ENCODE measurements around the gene SKA3. TPM values are rescaled to one million over a fixed set of nuclear protein-coding genes. Genes with fewer than 3 reads are reported as not detected.
A peak's percentile ranks its signal among the peaks of the same experiment; 100 is the strongest.

SKA3 gene
- polyA plus RNA-seq, 1 of the 3 experiments (the other 2 are of a cell fraction), result 5.9 TPM

- H3K9me3 ChIP-seq, result no peaks in the 10 kb centered on the region
- no peak overlapping the region for H3K4me3 ChIP-seq (ENCODE audit: low read depth in 2 of 2, low read length in 1 of 2)
- H2AFZ ChIP-seq (ENCODE audit: low read depth), result peak overlapping the region; percentile 87
- H3F3A ChIP-seq (replicated peaks; ENCODE audit: insufficient read depth), result peaks cover 12% of the 10 kb centered on the region
- H3K4me2 ChIP-seq, result peak overlapping the region; percentile 14
- no peaks in the 10 kb centered on the region for H4K20me1 ChIP-seq (ENCODE audit: insufficient read depth)
- ChIA-PET POLR2A (no interaction called here), CTCF (no interaction called here)
- H3K36me3 ChIP-seq (replicated peaks in 1 of 2; ENCODE audit: control insufficient read depth in 1 of 2, insufficient read depth in 2 of 2, low read length in 1 of 2), result no peaks in the 10 kb centered on the region
- H3K9me2 ChIP-seq, result no peaks in the 10 kb centered on the region
- TF ChIP-seq, protein P1, sequence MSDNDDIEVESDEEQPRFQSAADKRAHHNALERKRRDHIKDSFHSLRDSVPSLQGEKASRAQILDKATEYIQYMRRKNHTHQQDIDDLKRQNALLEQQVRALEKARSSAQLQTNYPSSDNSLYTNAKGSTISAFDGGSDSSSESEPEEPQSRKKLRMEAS (IDR thresholded peaks at IDR 0.05; ENCODE audit: low read depth), result peak; percentile 44; the same call in 1 of the 2 replicates
- peak; percentile 73; the same call in 1 of the 2 replicates for TF ChIP-seq FOXM1 (IDR thresholded peaks at IDR 0.05; ENCODE audit: low read depth)
- TF ChIP-seq MEF2A (IDR thresholded peaks at IDR 0.05; ENCODE audit: borderline replicate concordance, low read depth), result no peak
- TF ChIP-seq GABPA (IDR thresholded peaks at IDR 0.05; ENCODE audit: low read depth), result no peak
- no peak for TF ChIP-seq FOSL2 (IDR thresholded peaks at IDR 0.05; ENCODE audit: borderline replicate concordance, low read depth)
- TF ChIP-seq EP300 (IDR thresholded peaks at IDR 0.05; ENCODE audit: borderline replicate concordance in 1 of 2, low read depth in 1 of 2, low read length in 1 of 2), result peak in 1 of 2 experiments; percentile 20; a peak in 1 of 4 replicates
- TF ChIP-seq TCF12 (IDR thresholded peaks at IDR 0.05), result peak; percentile 20; the same call in 1 of the 2 replicates
- TF ChIP-seq FOXJ3 (CRISPR knock-in tag; IDR thresholded peaks at IDR 0.05), result no peak
- TF ChIP-seq JUND (IDR thresholded peaks at IDR 0.05), result peak; percentile 41; the same call in 1 of the 2 replicates
- TF ChIP-seq CTCF (IDR thresholded peaks at IDR 0.05), result no peak
- peak overlapping the region in 1 of 2 experiments; percentile 67; a peak in 2 of 4 replicates for H3K27ac ChIP-seq (ENCODE audit: low read depth in 2 of 2, low read length in 1 of 2)
- DNase-seq, result no peak
- H3K27me3 ChIP-seq (ENCODE audit: insufficient read depth), result no peaks in the 10 kb centered on the region
- H3K4me1 ChIP-seq (ENCODE audit: control insufficient read depth in 1 of 2, insufficient read depth in 2 of 2, low read depth in 1 of 2, low read length in 1 of 2), result peaks cover 0 to 11% of the 10 kb centered on the region in 2 experiments; a peak in 2 of 4 replicates
- no peaks in the 10 kb centered on the region for H3K79me2 ChIP-seq (ENCODE audit: insufficient read depth)
- WGBS (ENCODE audit: low lambda C conversion rate), result 40% methylated on average over 4 of the region's 4 CpGs
- peak overlapping the region; percentile 46; the same call in 1 of the 2 replicates for H3K9ac ChIP-seq
Observed at GRCh38 chr13:21106089-21106488, 70.3 kb downstream of the SKA3 start.

DNA sequence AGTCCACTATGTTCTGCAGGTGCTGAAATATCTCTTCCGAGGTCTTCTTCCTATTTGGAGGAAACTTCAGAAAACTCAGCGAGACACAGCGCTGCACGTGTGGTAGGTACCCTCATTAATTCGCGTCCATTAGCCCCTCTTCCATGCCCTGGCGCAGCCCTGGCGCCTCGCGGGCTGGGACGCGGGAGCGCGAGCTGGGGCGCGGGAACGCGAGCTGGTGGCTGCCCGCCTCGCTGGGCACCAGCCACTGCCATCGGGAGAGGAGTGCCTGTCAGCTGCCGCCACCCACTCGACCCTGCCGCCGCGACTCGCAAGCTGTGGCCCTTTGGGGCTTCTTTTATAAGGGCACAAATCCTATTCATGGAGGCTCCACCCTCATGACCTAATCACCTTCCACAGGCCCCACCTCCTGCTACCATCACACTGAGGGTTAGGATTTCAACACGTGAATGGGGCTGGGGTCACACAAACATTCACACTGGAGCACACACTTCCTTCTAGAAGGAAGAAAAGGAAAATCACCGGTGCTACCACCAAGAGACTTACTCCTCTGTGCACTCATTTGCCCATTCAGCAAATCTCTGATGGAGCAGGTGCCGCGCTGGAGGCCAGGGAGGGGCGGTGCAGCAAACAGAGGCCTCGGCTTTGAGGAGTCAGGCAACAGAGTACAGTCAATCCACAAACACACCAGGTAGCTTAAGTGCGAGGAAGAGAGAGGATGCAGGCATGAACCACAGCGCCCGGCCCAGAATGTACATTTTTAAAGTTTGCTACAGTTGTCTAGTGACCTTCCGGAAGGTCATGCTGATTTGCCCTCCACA, 71.9 kb downstream of the SKA3 start:
- H3K27me3 ChIP-seq (ENCODE audit: insufficient read depth), result no peaks in the 10 kb centered on the region
- H3K4me1 ChIP-seq (ENCODE audit: control insufficient read depth in 1 of 2, insufficient read depth in 2 of 2, low read depth in 1 of 2, low read length in 1 of 2), result peaks cover 0 to 11% of the 10 kb centered on the region in 2 experiments; a peak in 2 of 4 replicates
- no peak overlapping the region for H3K27ac ChIP-seq (ENCODE audit: low read depth in 2 of 2, low read length in 1 of 2)
- H3K4me2 ChIP-seq, result no peak overlapping the region
- H3K36me3 ChIP-seq (replicated peaks in 1 of 2; ENCODE audit: control insufficient read depth in 1 of 2, insufficient read depth in 2 of 2, low read length in 1 of 2), result no peaks in the 10 kb centered on the region
- no peaks in the 10 kb centered on the region for H4K20me1 ChIP-seq (ENCODE audit: insufficient read depth)
- H3K79me2 ChIP-seq (ENCODE audit: insufficient read depth), result no peaks in the 10 kb centered on the region
- TF ChIP-seq EP300 (IDR thresholded peaks at IDR 0.05; ENCODE audit: borderline replicate concordance in 1 of 2, low read depth in 1 of 2, low read length in 1 of 2) (no peak), CTCF (IDR thresholded peaks at IDR 0.05) (no peak), RXRA (IDR thresholded peaks at IDR 0.05; ENCODE audit: borderline replicate concordance, low read depth) (no peak), FOXM1 (IDR thresholded peaks at IDR 0.05; ENCODE audit: low read depth) (no peak), JUND (IDR thresholded peaks at IDR 0.05) (no peak), CHD2 (IDR thresholded peaks at IDR 0.05; ENCODE audit: low read length, partially characterized antibody) (no peak), YY1 (IDR thresholded peaks at IDR 0.05; ENCODE audit: low read depth) (no peak), SMC3 (IDR thresholded peaks at IDR 0.05; ENCODE audit: low read depth, low read length) (no peak), MEF2A (IDR thresholded peaks at IDR 0.05; ENCODE audit: borderline replicate concordance, low read depth) (no peak), ELF1 (IDR thresholded peaks at IDR 0.05) (no peak)
- TF ChIP-seq, protein P2, sequence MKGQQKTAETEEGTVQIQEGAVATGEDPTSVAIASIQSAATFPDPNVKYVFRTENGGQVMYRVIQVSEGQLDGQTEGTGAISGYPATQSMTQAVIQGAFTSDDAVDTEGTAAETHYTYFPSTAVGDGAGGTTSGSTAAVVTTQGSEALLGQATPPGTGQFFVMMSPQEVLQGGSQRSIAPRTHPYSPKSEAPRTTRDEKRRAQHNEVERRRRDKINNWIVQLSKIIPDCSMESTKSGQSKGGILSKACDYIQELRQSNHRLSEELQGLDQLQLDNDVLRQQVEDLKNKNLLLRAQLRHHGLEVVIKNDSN (IDR thresholded peaks at IDR 0.05; ENCODE audit: borderline replicate concordance, low read depth), result no peak
- H3F3A ChIP-seq (replicated peaks; ENCODE audit: insufficient read depth), result peaks cover 12% of the 10 kb centered on the region
- no peak overlapping the region for H3K4me3 ChIP-seq (ENCODE audit: low read depth in 2 of 2, low read length in 1 of 2)
- no peak for DNase-seq
- H3K9me3 ChIP-seq, result no peaks in the 10 kb centered on the region
- no peaks in the 10 kb centered on the region for H3K9me2 ChIP-seq
- ChIA-PET CTCF (no interaction called here), POLR2A (no interaction called here)
- no peak overlapping the region for H2AFZ ChIP-seq (ENCODE audit: low read depth)
- 91% methylated on average over 22 of the region's 37 CpGs for WGBS (ENCODE audit: low lambda C conversion rate)
- H3K9ac ChIP-seq, result no peak overlapping the region
